CD8-positive, alpha-beta memory T cell (primary cell): ENCODE results near the gene IDH1. TPM values are rescaled to one million over a fixed set of nuclear protein-coding genes. Genes with fewer than 3 reads are reported as not detected.

ENCODE experiments used
- CTCF ChIA-PET: fragments of 350-600 bp; sonication (Branson Sonifier 250); formaldehyde crosslinking; loops from one replicate; lab custom pipeline; 2021; ENCODE audit warnings: antibody characterized with exemption; lab: Charles Lee
- POLR2A ChIA-PET: fragments of 350-600 bp; sonication (Branson Sonifier 250); formaldehyde crosslinking; loops from one replicate; lab custom pipeline; 2021; ENCODE audit warnings: antibody characterized with exemption; lab: Charles Lee
- DNase-seq, 5 donors: peaks; one replicate each; pipeline versions ENCODE4 v3.0.0 to v3.0.0-alpha.2; 2020 to 2022; ENCODE audit warnings: mixed read lengths in 1 of 5
- H3K27ac ChIP-seq: one replicate; pipeline ENCODE4 v1.7.0; 2013; ENCODE audit warnings: low read depth, mild to moderate bottlenecking, low read length, moderate library complexity
- H3K27me3 ChIP-seq: 2 replicates; pipeline ENCODE4 v1.7.0; 2013; ENCODE audit warnings: low read length, mild to moderate bottlenecking; ENCODE audit not compliant: insufficient read depth, poor library complexity, severe bottlenecking
- H3K36me3 ChIP-seq: 2 replicates; pipeline ENCODE4 v1.7.0; 2013; ENCODE audit warnings: mild to moderate bottlenecking, low read length, moderate library complexity; ENCODE audit not compliant: insufficient read depth
- H3K4me1 ChIP-seq: 2 replicates; pipeline ENCODE4 v1.7.0; 2013; ENCODE audit warnings: mild to moderate bottlenecking, low read length, moderate library complexity; ENCODE audit not compliant: insufficient read depth
- H3K4me3 ChIP-seq: 2 replicates; pipeline ENCODE4 v1.7.0; 2013; ENCODE audit warnings: mild to moderate bottlenecking, low read length
- H3K9me3 ChIP-seq: 2 replicates; pipeline ENCODE4 v1.7.0; 2013; ENCODE audit warnings: mild to moderate bottlenecking, low read length
- H3K27ac Mint-ChIP-seq, 8 donors: one replicate each; pipeline ENCODE4 v1.8.0; 2020 to 2021; ENCODE audit warnings: mixed read lengths in 8 of 8, mild to moderate bottlenecking in 6 of 8, inconsistent platforms in 3 of 8, moderate library complexity in 3 of 8
- H3K27me3 Mint-ChIP-seq, 2 donors: one replicate each; pipeline ENCODE4 v1.8.0; 2020 to 2021; ENCODE audit warnings: mixed read lengths in 2 of 2, mild to moderate bottlenecking in 1 of 2, moderate library complexity in 1 of 2
- H3K36me3 Mint-ChIP-seq, 3 donors: one replicate each; pipeline ENCODE4 v1.8.0; 2020 to 2021; ENCODE audit warnings: mixed read lengths in 3 of 3, inconsistent platforms in 1 of 3, mild to moderate bottlenecking in 1 of 3
- H3K4me1 Mint-ChIP-seq, 3 donors: one replicate each; pipeline ENCODE4 v1.8.0; 2020 to 2021; ENCODE audit warnings: mixed read lengths in 3 of 3, inconsistent platforms in 1 of 3, mild to moderate bottlenecking in 1 of 3
- H3K4me3 Mint-ChIP-seq, 7 donors: one replicate each; pipeline ENCODE4 v1.8.0; 2020 to 2021; ENCODE audit warnings: mixed read lengths in 7 of 7, mild to moderate bottlenecking in 6 of 7, moderate library complexity in 4 of 7, inconsistent platforms in 2 of 7
- H3K9me3 Mint-ChIP-seq, 5 donors: one replicate each; pipeline ENCODE4 v1.8.0; 2020 to 2022; ENCODE audit warnings: mixed read lengths in 5 of 5, mild to moderate bottlenecking in 3 of 5, moderate library complexity in 2 of 5, inconsistent platforms in 1 of 5
- polyA plus RNA-seq: library from polyadenylated mRNA; unstranded; fragments of 300-500 nt; fragmentation: Illumina TruSeq; gene quantifications from one replicate; pipeline ENCODE4 v1.2.3, GENCODE V29; 2021
- total RNA-seq, 2 experiments: library from RNA; stranded (reverse); gene quantifications; one replicate each; pipeline ENCODE4 v1.2.3, GENCODE V29; 2021

The IDH1 gene
- total and polyA plus RNA-seq, 3 experiments from 2014 or later, result 5.8 to 21.5 (median 18.9) TPM

- DNase-seq, result no peak
- H3K27ac ChIP-seq, result no peak overlapping the region
- Mint-ChIP-seq H3K4me3 (no peak overlapping the region), H3K36me3 (no peaks in the 10 kb centered on the region), H3K27me3 (peaks cover 4 to 25% of the 10 kb centered on the region in 2 donors), H3K27ac (peak overlapping the region in 1 of 8 donors; percentile 76), H3K9me3 (no peaks in the 10 kb centered on the region), H3K4me1 (peaks cover 0 to 4% (median 0%) of the 10 kb centered on the region in 3 donors)
- ChIA-PET CTCF (no interaction called here), POLR2A (no interaction called here)
- no peaks in the 10 kb centered on the region for H3K36me3 ChIP-seq
- no peaks in the 10 kb centered on the region for H3K4me1 ChIP-seq
- H3K27me3 ChIP-seq, result no peaks in the 10 kb centered on the region
- H3K9me3 ChIP-seq, result no peaks in the 10 kb centered on the region
- no peak overlapping the region for H3K4me3 ChIP-seq
Measured at GRCh38 chr2:208186893-208187292, 68.0 kb downstream of the IDH1 start.

DNA sequence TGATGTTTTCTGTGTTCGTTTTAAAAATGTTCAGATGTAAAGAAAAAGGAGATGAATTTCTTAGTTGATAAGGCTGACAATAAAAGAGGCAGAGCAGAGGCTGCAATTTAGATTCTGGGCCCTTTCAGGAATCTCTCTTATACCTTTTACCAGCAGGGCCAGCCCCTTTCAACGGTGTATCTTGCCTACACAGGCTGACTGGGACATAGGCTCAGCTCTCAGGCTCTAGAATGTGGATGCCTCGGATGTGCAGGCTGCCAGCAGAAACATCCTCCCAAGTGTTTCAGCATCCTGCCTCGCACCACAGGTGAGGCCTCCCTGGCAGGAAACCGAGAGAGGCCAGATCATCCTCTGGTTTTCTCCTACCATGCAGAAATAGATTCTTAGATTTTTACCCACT lies 68.4 kb downstream of the IDH1 start:
- Histone ChIP-seq H3K4me1 (no peaks in the 10 kb centered on the region), H3K27ac (no peak overlapping the region), H3K9me3 (no peaks in the 10 kb centered on the region), H3K36me3 (no peaks in the 10 kb centered on the region), H3K27me3 (no peaks in the 10 kb centered on the region), H3K4me3 (no peak overlapping the region)
- no peaks in the 10 kb centered on the region for H3K36me3 Mint-ChIP-seq
- H3K4me3 Mint-ChIP-seq, result no peak overlapping the region
- no peaks in the 10 kb centered on the region for H3K9me3 Mint-ChIP-seq
- H3K27me3 Mint-ChIP-seq, result peaks cover 4 to 25% of the 10 kb centered on the region in 2 donors
- peaks cover 0 to 4% (median 0%) of the 10 kb centered on the region in 3 donors for H3K4me1 Mint-ChIP-seq
- CTCF ChIA-PET, result no interaction called here
- POLR2A ChIA-PET, result no interaction called here
- peak overlapping the region in 1 of 8 donors; percentile 76 for H3K27ac Mint-ChIP-seq
- DNase-seq, result no peak

Other genes with a start within 250 kb of the IDH1 start
- 1 to 10 TPM; 6.9 to 7.2 TPM for gene PLEKHM3, start 229.5 kb downstream of the IDH1 start, total RNA-seq
- 4.4 TPM for gene PLEKHM3, start 229.5 kb downstream of the IDH1 start, polyA plus RNA-seq
- gene CRYGD, start 130.5 kb downstream of the IDH1 start, total RNA-seq, result not detected
- gene CRYGD, start 130.5 kb downstream of the IDH1 start, polyA plus RNA-seq, result not detected
- gene CRYGC, start 125.2 kb downstream of the IDH1 start, total RNA-seq, result not detected
- not detected for gene CRYGC, start 125.2 kb downstream of the IDH1 start, polyA plus RNA-seq
- not detected for gene CRYGB, start 108.9 kb downstream of the IDH1 start, total RNA-seq
- gene CRYGB, start 108.9 kb downstream of the IDH1 start, polyA plus RNA-seq, result not detected
- gene CRYGA, start 91.5 kb downstream of the IDH1 start, total RNA-seq, result not detected
- not detected for gene CRYGA, start 91.5 kb downstream of the IDH1 start, polyA plus RNA-seq
- not detected for gene C2orf80, start 65.0 kb downstream of the IDH1 start, total RNA-seq
- not detected for gene C2orf80, start 65.0 kb downstream of the IDH1 start, polyA plus RNA-seq
- 10 to 100 TPM; 14.1 to 14.8 TPM for gene PIKFYVE, start 11.2 kb upstream of the IDH1 start, total RNA-seq
- 7.0 TPM for gene PIKFYVE, start 11.2 kb upstream of the IDH1 start, polyA plus RNA-seq
- gene PTH2R, start 151.7 kb upstream of the IDH1 start, total RNA-seq, result not detected
- gene PTH2R, start 151.7 kb upstream of the IDH1 start, polyA plus RNA-seq, result not detected